B cell (primary cell): ENCODE results near the gene CLCN2. TPM values are rescaled to one million over a fixed set of nuclear protein-coding genes. Genes with fewer than 3 reads are reported as not detected.

Experiments
- ATAC-seq: fragments of 200-7000 bp; cut with Tn5 transposase; one replicate; pipeline ENCODE4 v1.10.0; 2021; ENCODE audit warnings: low read depth, mild to moderate bottlenecking, moderate number of reproducible peaks, moderate library complexity
- CTCF ChIA-PET: fragments of 350-600 bp; sonication (Branson Sonifier 250); formaldehyde crosslinking; loops from one replicate; lab custom pipeline; 2021; ENCODE audit warnings: antibody characterized with exemption, inconsistent platforms; lab: Charles Lee
- POLR2A ChIA-PET: fragments of 350-600 bp; sonication (Branson Sonifier 250); formaldehyde crosslinking; loops from one replicate; lab custom pipeline; 2021; ENCODE audit warnings: antibody characterized with exemption; lab: Charles Lee
- DNase-seq: peaks from one replicate; pipeline ENCODE4 v3.0.0; 2013
- H2AFZ ChIP-seq: 2 replicates; pipeline ENCODE4 v1.6.1; 2012; ENCODE audit warnings: mild to moderate bottlenecking, low read depth, low read length; ENCODE audit not compliant: insufficient read depth, poor library complexity, severe bottlenecking
- H3K27ac ChIP-seq, 2 donors: 1 replicate in 1 of 2; 2 replicates in 1 of 2; pipeline ENCODE4 v1.5.1; 2012 to 2013; ENCODE audit warnings: low read length in 2 of 2, mild to moderate bottlenecking in 2 of 2, moderate library complexity in 1 of 2
- H3K27me3 ChIP-seq, 4 experiments: fragments of 200-600 bp in 1 of 4; sonication (generic) in 1 of 4; replicated peaks in 1 of 4; 1 replicate in 2 of 4; 2 replicates in 2 of 4; pipeline versions ENCODE4 v1.6.1 to v1.7.0; 2013 to 2016; ENCODE audit warnings: low read length in 3 of 4, mild to moderate bottlenecking in 2 of 4, mixed read lengths in 1 of 4, moderate library complexity in 1 of 4; ENCODE audit not compliant: insufficient read depth in 4 of 4, control insufficient read depth in 3 of 4; ENCODE audit errors: control extremely low read depth in 1 of 4
- H3K36me3 ChIP-seq, 2 experiments: replicated peaks in 1 of 2; 1 replicate in 1 of 2; 2 replicates in 1 of 2; pipeline versions ENCODE4 v1.6.1 to v1.7.1; 2013; ENCODE audit warnings: low read length in 1 of 2; ENCODE audit not compliant: insufficient read depth in 2 of 2, control insufficient read depth in 1 of 2; ENCODE audit errors: control extremely low read depth in 1 of 2, extremely low read depth in 1 of 2
- H3K4me1 ChIP-seq, 2 donors: fragments of 200-600 bp in 1 of 2; sonication (generic) in 1 of 2; 1 replicate in 1 of 2; 2 replicates in 1 of 2; pipeline versions ENCODE4 v1.5.1 to v1.6.1; 2013 to 2017; ENCODE audit warnings: low read length in 2 of 2; ENCODE audit not compliant: control insufficient read depth in 2 of 2, insufficient read depth in 2 of 2
- H3K4me2 ChIP-seq: replicated peaks from 2 replicates; pipeline ENCODE3; 2012; ENCODE audit warnings: mild to moderate bottlenecking, low read depth, low read length; ENCODE audit not compliant: poor library complexity, severe bottlenecking
- H3K4me3 ChIP-seq, 5 experiments: fragments of 200-600 bp in 1 of 5; sonication (generic) in 1 of 5; 1 replicate in 3 of 5; 2 replicates in 2 of 5; pipeline versions ENCODE4 v1.5.1 to v1.7.0; 2011 to 2016; ENCODE audit warnings: low read length in 4 of 5, mild to moderate bottlenecking in 4 of 5, low read depth in 2 of 5, control low read depth in 1 of 5, moderate library complexity in 1 of 5; ENCODE audit not compliant: insufficient read depth in 1 of 5; ENCODE audit errors: control extremely low read depth in 1 of 5, extremely low read depth in 1 of 5
- H3K79me2 ChIP-seq: fragments of 200-600 bp; sonication (generic); one replicate; pipeline ENCODE4 v1.6.0; 2016; ENCODE audit warnings: low read length; ENCODE audit not compliant: control insufficient read depth, insufficient read depth
- H3K9ac ChIP-seq: fragments of 200-600 bp; sonication (generic); 2 replicates; pipeline ENCODE4 v1.6.1; 2017; ENCODE audit warnings: mild to moderate bottlenecking, low read length, moderate library complexity
- H3K9me3 ChIP-seq, 3 donors: one replicate each; pipeline versions ENCODE4 v1.6.1 to v1.7.1; 2013; ENCODE audit warnings: low read length in 2 of 3; ENCODE audit not compliant: control insufficient read depth in 2 of 3, insufficient read depth in 1 of 3; ENCODE audit errors: control extremely low read depth in 1 of 3
- H4K20me1 ChIP-seq: 2 replicates; pipeline ENCODE4 v1.6.0; 2012; ENCODE audit warnings: mild to moderate bottlenecking, low read length; ENCODE audit not compliant: insufficient read depth, control insufficient read depth, poor library complexity, severe bottlenecking
- H3K27ac Mint-ChIP-seq: one replicate; pipeline ENCODE4 v1.8.0; 2021; ENCODE audit warnings: mixed read lengths
- H3K27me3 Mint-ChIP-seq: one replicate; pipeline ENCODE4 v1.8.0; 2021; ENCODE audit warnings: mixed read lengths
- H3K4me1 Mint-ChIP-seq: one replicate; pipeline ENCODE4 v1.8.0; 2021; ENCODE audit warnings: mixed read lengths
- H3K4me3 Mint-ChIP-seq: one replicate; pipeline ENCODE4 v1.8.0; 2021; ENCODE audit warnings: mixed read lengths
- H3K9me3 Mint-ChIP-seq: one replicate; pipeline ENCODE4 v1.8.0; 2022; ENCODE audit warnings: mixed read lengths; ENCODE audit not compliant: insufficient read depth
- EZH2 ChIP-seq: IDR thresholded peaks from 2 replicates; pipeline ENCODE4 v1.6.1; 2012; ENCODE audit warnings: borderline replicate concordance, low read depth, mild to moderate bottlenecking, moderate library complexity, low read length; ENCODE audit not compliant: insufficient read depth, poor library complexity, severe bottlenecking
- WGBS: methylation state at CpG from one replicate; pipeline ENCODE4 v1.1.5; 2013; ENCODE audit warnings: missing lambda C conversion rate; ENCODE audit not compliant: insufficient coverage; 5-methylcytosine and 5-hydroxymethylcytosine counted together
- intact Hi-C: fragments of 100-400 bp; cut with micrococcal nuclease; formaldehyde crosslinking; loops from one replicate; pipeline ENCODE4 v1.10.0; 2022
- polyA plus RNA-seq: library from polyadenylated mRNA; depleted of rRNA; stranded (reverse); fragments of >200 nt; gene quantifications from 2 replicates; pipeline ENCODE4 v1.2.3, GENCODE V29; 2012
- total RNA-seq, 2 donors: library from RNA; stranded (reverse); fragments of 120-200 nt in 1 of 2; gene quantifications; 1 replicate in 1 of 2; 2 replicates in 1 of 2; pipeline versions ENCODE4 v1.2.3 to v1.2.4, GENCODE V29; 2013 to 2022
- TF ChIP-seq, protein P1 (sequence below): fragments of 200-600 bp; IDR thresholded peaks from one replicate; pipeline ENCODE4 v1.8.0; 2022; ENCODE audit warnings: antibody characterized with exemption, mild to moderate bottlenecking

Gene CLCN2
- total and polyA plus RNA-seq, 2 donors (not counting 1 experiment from before 2014, with no cell fraction given), result 6.1 to 8.1 TPM

DNA sequence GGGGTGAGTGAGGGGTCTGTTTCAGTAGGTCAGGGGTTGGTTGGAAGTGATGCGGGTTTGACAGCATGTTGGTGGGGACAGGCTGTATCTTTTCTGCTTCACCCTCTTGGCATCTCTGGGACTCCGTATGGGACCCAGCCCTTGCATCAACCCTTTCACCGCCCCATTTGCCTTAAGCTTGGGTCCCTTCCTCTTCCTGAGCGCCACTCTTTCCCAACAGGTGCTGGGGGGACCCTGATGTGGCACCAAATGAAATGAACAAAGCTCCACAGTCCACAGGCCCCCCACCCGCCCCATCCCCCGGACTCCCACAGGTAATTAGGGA is 45.9 kb downstream of the CLCN2 start:
- CTCF ChIA-PET, result interaction anchor here (0.9 to 1.4 kb wide), 2 partner anchors 298 to 420 kb away, joined by 3 read pairs; partner anchors contain the start of gene ABCC5
- peaks cover 0 to 23% of the 10 kb centered on the region in 2 experiments for H3K36me3 ChIP-seq
- no peak for ATAC-seq
- no peak for DNase-seq
- intact Hi-C loops, result no loop called here
- WGBS, result no CpG with 5 or more reads among the region's 6 CpGs
- H3K9me3 ChIP-seq, result no peaks in the 10 kb centered on the region
- TF ChIP-seq EZH2, result no peak
- TF ChIP-seq, protein P1, sequence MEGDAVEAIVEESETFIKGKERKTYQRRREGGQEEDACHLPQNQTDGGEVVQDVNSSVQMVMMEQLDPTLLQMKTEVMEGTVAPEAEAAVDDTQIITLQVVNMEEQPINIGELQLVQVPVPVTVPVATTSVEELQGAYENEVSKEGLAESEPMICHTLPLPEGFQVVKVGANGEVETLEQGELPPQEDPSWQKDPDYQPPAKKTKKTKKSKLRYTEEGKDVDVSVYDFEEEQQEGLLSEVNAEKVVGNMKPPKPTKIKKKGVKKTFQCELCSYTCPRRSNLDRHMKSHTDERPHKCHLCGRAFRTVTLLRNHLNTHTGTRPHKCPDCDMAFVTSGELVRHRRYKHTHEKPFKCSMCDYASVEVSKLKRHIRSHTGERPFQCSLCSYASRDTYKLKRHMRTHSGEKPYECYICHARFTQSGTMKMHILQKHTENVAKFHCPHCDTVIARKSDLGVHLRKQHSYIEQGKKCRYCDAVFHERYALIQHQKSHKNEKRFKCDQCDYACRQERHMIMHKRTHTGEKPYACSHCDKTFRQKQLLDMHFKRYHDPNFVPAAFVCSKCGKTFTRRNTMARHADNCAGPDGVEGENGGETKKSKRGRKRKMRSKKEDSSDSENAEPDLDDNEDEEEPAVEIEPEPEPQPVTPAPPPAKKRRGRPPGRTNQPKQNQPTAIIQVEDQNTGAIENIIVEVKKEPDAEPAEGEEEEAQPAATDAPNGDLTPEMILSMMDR, result no peak
- Mint-ChIP-seq H3K4me1 (peaks cover 31% of the 10 kb centered on the region), H3K9me3 (no peaks in the 10 kb centered on the region), H3K4me3 (peak overlapping the region; percentile 90), H3K27ac (peak overlapping the region; percentile 88), H3K27me3 (no peaks in the 10 kb centered on the region)
- peak overlapping the region in 4 of 5 experiments; percentile 43 to 66 (median 60) for H3K4me3 ChIP-seq
- peak overlapping the region; percentile 89 for H3K4me2 ChIP-seq
- peak overlapping the region; percentile 73 to 89 for H3K27ac ChIP-seq
- H3K27me3 ChIP-seq, result no peaks in the 10 kb centered on the region
- H3K9ac ChIP-seq, result peak overlapping the region; percentile 71
- peaks cover 24% of the 10 kb centered on the region for H3K79me2 ChIP-seq
- POLR2A ChIA-PET, result interaction anchor here (1.0 to 1.3 kb wide), 2 partner anchors 47 to 68 kb away, joined by 3 to 9 read pairs; no protein-coding TSS in a partner anchor
- H2AFZ ChIP-seq, result peak overlapping the region; percentile 32
- peaks cover 13 to 23% of the 10 kb centered on the region in 2 donors for H3K4me1 ChIP-seq
- H4K20me1 ChIP-seq, result peaks cover 51% of the 10 kb centered on the region

DNA sequence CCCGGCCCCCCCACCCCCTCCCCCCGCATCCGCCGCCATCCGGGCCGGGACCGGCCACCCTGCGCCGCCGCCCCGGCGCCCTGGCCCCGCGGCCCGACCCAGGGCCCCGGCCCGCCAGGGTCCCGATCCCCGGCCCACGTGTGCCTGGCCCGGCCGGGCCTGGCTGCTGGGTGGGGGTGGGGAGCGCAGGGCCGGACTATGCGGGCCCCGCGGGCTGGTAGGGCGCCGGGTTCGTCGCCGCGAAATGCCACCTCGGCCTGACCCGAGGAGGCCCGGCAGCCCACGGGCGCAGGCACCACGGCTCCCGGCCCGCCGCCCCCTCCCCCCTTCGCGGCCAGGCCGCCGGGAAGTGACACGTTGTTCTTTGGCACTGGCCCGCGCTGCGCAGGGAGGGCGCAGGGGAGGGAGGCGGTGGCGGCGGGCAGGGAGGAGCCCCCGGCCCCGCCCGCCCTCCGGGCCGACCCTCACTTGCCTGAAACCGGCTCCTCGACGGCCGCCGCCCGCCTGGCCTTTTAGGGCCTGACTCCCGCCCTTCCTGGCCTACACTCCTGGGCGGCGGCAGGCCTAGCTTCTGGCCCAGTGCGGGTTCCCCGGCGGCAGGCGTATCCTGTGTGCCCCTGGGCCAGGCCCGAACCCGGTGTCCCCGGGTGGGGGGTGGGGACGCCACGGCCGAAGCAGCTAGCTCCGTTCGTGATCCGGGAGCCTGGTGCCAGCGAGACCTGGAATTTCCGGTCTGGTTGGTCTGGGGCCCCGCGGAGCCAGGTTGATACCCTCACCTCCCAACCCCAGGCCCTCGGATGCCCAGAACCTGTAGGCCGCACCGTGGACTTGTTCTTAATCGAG is 46.5 kb downstream of the CLCN2 start:
- TF ChIP-seq, protein P1, result no peak
- no peak for TF ChIP-seq EZH2
- Histone ChIP-seq H3K9ac (peak overlapping the region; percentile 71), H3K27ac (peak overlapping the region; percentile 73 to 89), H2AFZ (peak overlapping the region; percentile 32), H3K36me3 (peaks cover 0 to 20% of the 10 kb centered on the region in 2 experiments), H3K4me1 (peaks cover 13 to 23% of the 10 kb centered on the region in 2 donors), H3K4me3 (peak overlapping the region in 4 of 5 experiments; percentile 43 to 66 (median 60)), H3K9me3 (no peaks in the 10 kb centered on the region), H4K20me1 (peaks cover 46% of the 10 kb centered on the region), H3K4me2 (peak overlapping the region; percentile 89), H3K27me3 (no peaks in the 10 kb centered on the region), H3K79me2 (peaks cover 24% of the 10 kb centered on the region)
- DNase-seq (peak; percentile 82), ATAC-seq (peak; percentile 38)
- Mint-ChIP-seq H3K4me1 (peaks cover 31% of the 10 kb centered on the region), H3K27ac (peak overlapping the region; percentile 88), H3K27me3 (no peaks in the 10 kb centered on the region), H3K9me3 (no peaks in the 10 kb centered on the region), H3K4me3 (peak overlapping the region; percentile 90)
- ChIA-PET POLR2A (interaction anchor here (0.7 to 1.3 kb wide), 3 partner anchors 48 to 67 kb away, joined by 3 to 9 read pairs (median 3); no protein-coding TSS in a partner anchor), CTCF (no interaction called here)
- intact Hi-C loops, result loop anchor here (1.0 kb wide), 6 partner anchors 16 to 141 kb away; partner anchors contain the start of genes AP2M1, EEF1AKMT4 and PSMD2
- WGBS, result under 1% methylated on average over 75 of the region's 89 CpGs
